ENCODE measurements around the gene ARHGAP24.

The ARHGAP24 gene

GRCh38 chr4:85938902-85939301 lies 464.0 kb downstream of the ARHGAP24 start:
- no peak overlapping the region for H3K4me3 ChIP-seq (ENCODE audit: low read depth, low read length)
- DNase-seq (ENCODE audit: low read depth, low spot score), result no peak
- no peak for TF ChIP-seq CTCF (IDR thresholded peaks at IDR 0.05; ENCODE audit: low read depth, low read length)
- in situ Hi-C loops (cut with HindIII; ENCODE audit: low sequenced_read_pairs), result no loop called here

GRCh38 chr4:85939595-85939994 lies 464.6 kb downstream of the ARHGAP24 start:
- in situ Hi-C loops (cut with HindIII; ENCODE audit: low sequenced_read_pairs), result no loop called here
- H3K4me3 ChIP-seq (ENCODE audit: low read depth, low read length), result no peak overlapping the region
- no peak for TF ChIP-seq CTCF (IDR thresholded peaks at IDR 0.05; ENCODE audit: low read depth, low read length)
- no peak for DNase-seq (ENCODE audit: low read depth, low spot score)

GRCh38 chr4:85940151-85940550 lies 465.2 kb downstream of the ARHGAP24 start:
- H3K4me3 ChIP-seq (ENCODE audit: low read depth, low read length), result no peak overlapping the region
- no peak for DNase-seq (ENCODE audit: low read depth, low spot score)
- in situ Hi-C loops (cut with HindIII; ENCODE audit: low sequenced_read_pairs), result no loop called here
- TF ChIP-seq CTCF (IDR thresholded peaks at IDR 0.05; ENCODE audit: low read depth, low read length), result no peak

GRCh38 chr4:85942107-85942506 lies 467.2 kb downstream of the ARHGAP24 start:
- in situ Hi-C loops (cut with HindIII; ENCODE audit: low sequenced_read_pairs), result no loop called here
- no peak for TF ChIP-seq CTCF (IDR thresholded peaks at IDR 0.05; ENCODE audit: low read depth, low read length)
- no peak overlapping the region for H3K4me3 ChIP-seq (ENCODE audit: low read depth, low read length)
- DNase-seq (ENCODE audit: low read depth, low spot score), result no peak

GRCh38 chr4:85946821-85947220 lies 471.9 kb downstream of the ARHGAP24 start:
- no peak overlapping the region for H3K4me3 ChIP-seq (ENCODE audit: low read depth, low read length)
- in situ Hi-C loops (cut with HindIII; ENCODE audit: low sequenced_read_pairs), result no loop called here

GRCh38 chr4:85951099-85951498 lies 476.1 kb downstream of the ARHGAP24 start:
- TF ChIP-seq CTCF (IDR thresholded peaks at IDR 0.05; ENCODE audit: low read depth, low read length), result no peak
- in situ Hi-C loops (cut with HindIII; ENCODE audit: low sequenced_read_pairs), result no loop called here
- no peak for DNase-seq (ENCODE audit: low read depth, low spot score)
- H3K4me3 ChIP-seq (ENCODE audit: low read depth, low read length), result no peak overlapping the region

More at GRCh38 chr4:85946821-85947220, 471.9 kb downstream of the ARHGAP24 start:
- DNase-seq (ENCODE audit: low read depth, low spot score), result no peak
- no peak for TF ChIP-seq CTCF (IDR thresholded peaks at IDR 0.05; ENCODE audit: low read depth, low read length)

GRCh38 chr4:85952528-85952927 lies 477.6 kb downstream of the ARHGAP24 start:
- H3K4me3 ChIP-seq (ENCODE audit: low read depth, low read length), result no peak overlapping the region
- peak; percentile 71 for DNase-seq (ENCODE audit: low read depth, low spot score)

More at GRCh38 chr4:85952528-85952927, 477.6 kb downstream of the ARHGAP24 start:
- no peak for TF ChIP-seq CTCF (IDR thresholded peaks at IDR 0.05; ENCODE audit: low read depth, low read length)
- in situ Hi-C loops (cut with HindIII; ENCODE audit: low sequenced_read_pairs), result no loop called here

Measured in astrocyte of the spinal cord (primary cell).